Stimulated activated naive CD4-positive, alpha-beta T cell (primary cell): ENCODE data around the gene MTHFD1L.
A peak's percentile ranks its signal among the peaks of the same experiment; 100 is the strongest.

Experiments used
- DNase-seq, 6 experiments: peaks; one replicate each; lab custom pipeline; 2025; lab: John Stamatoyannopoulos, UW

MTHFD1L gene

GRCh38 chr6:150991487-150991886 is 126.0 kb downstream of the MTHFD1L start:
- DNase-seq = no peak

GRCh38 chr6:150992262-150992661 is 126.8 kb downstream of the MTHFD1L start:
- no peak for DNase-seq

GRCh38 chr6:150992703-150993102 is 127.2 kb downstream of the MTHFD1L start:
- DNase-seq = no peak

- no peak for DNase-seq
These were observed 127.8 kb downstream of the MTHFD1L start for GRCh38 chr6:150993253-150993652.

GRCh38 chr6:150994026-150994425 is 128.5 kb downstream of the MTHFD1L start:
- DNase-seq = no peak

GRCh38 chr6:150996968-150997367 is 131.5 kb downstream of the MTHFD1L start:
- no peak for DNase-seq

- no peak for DNase-seq
These were observed 133.6 kb downstream of the MTHFD1L start for GRCh38 chr6:150999107-150999506.

GRCh38 chr6:150999576-150999975 is 134.1 kb downstream of the MTHFD1L start:
- DNase-seq = no peak

- no peak for DNase-seq
These were observed 136.0 kb downstream of the MTHFD1L start for GRCh38 chr6:151001387-151002056.

- no peak for DNase-seq
These were observed 136.6 kb downstream of the MTHFD1L start for GRCh38 chr6:151002057-151002450.

- DNase-seq = no peak
These were observed 137.0 kb downstream of the MTHFD1L start for GRCh38 chr6:151002491-151002935.

GRCh38 chr6:151004383-151005024 is 139.0 kb downstream of the MTHFD1L start:
- DNase-seq = no peak

GRCh38 chr6:151005164-151005563 is 139.7 kb downstream of the MTHFD1L start:
- no peak for DNase-seq

- no peak for DNase-seq
These were observed 140.6 kb downstream of the MTHFD1L start for GRCh38 chr6:151005896-151006632.

- DNase-seq = no peak
These were observed 141.6 kb downstream of the MTHFD1L start for GRCh38 chr6:151007076-151007475.

GRCh38 chr6:151007922-151008321 is 142.4 kb downstream of the MTHFD1L start:
- DNase-seq = no peak

GRCh38 chr6:151008425-151008824 is 142.9 kb downstream of the MTHFD1L start:
- DNase-seq = no peak

GRCh38 chr6:151009576-151009975 is 144.1 kb downstream of the MTHFD1L start:
- DNase-seq = no peak

- DNase-seq = no peak
These were observed 144.6 kb downstream of the MTHFD1L start for GRCh38 chr6:151010071-151010470.

- DNase-seq = no peak
These were observed 147.1 kb downstream of the MTHFD1L start for GRCh38 chr6:151012321-151013294.

GRCh38 chr6:151014404-151015100 is 149.1 kb downstream of the MTHFD1L start:
- DNase-seq = peak; percentile 20 to 49 (median 23)
